NT2/D1 (cell line): Measurements from ENCODE around the gene ODAD2.

Experiments used
- YY1 ChIP-seq: IDR thresholded peaks from 2 replicates; pipeline ENCODE4 v1.6.1; 2011; ENCODE audit not compliant: insufficient read length, insufficient read depth
- ZNF274 ChIP-seq: IDR thresholded peaks from 2 replicates; pipeline ENCODE4 v1.6.1; 2011; ENCODE audit warnings: mild to moderate bottlenecking, low read depth, low read length

- no peak for TF ChIP-seq YY1
- TF ChIP-seq ZNF274: no peak
Measured at GRCh38 chr10:27948186-27948585, 50.7 kb downstream of the ODAD2 start.
